NB4 (cell line): ENCODE measurements around the gene ISOC1.

Experiments used
- DNase-seq: peaks from one replicate; pipeline ENCODE4 v3.0.0; 2010; ENCODE audit warnings: low read depth
- H3K4me3 ChIP-seq: one replicate; pipeline ENCODE4 v1.5.1; 2011; ENCODE audit warnings: mild to moderate bottlenecking, low read depth, low read length, moderate library complexity
- CTCF ChIP-seq: IDR thresholded peaks from one replicate; pipeline ENCODE4 v1.5.1; 2012; ENCODE audit warnings: low read depth, low read length
- MAX ChIP-seq: IDR thresholded peaks from 2 replicates; pipeline ENCODE4 v1.6.1; 2011; ENCODE audit warnings: low read depth, low read length
- MYC ChIP-seq: IDR thresholded peaks from 2 replicates; pipeline ENCODE4 v1.6.1; 2011; ENCODE audit warnings: low read depth, low read length
- POLR2A ChIP-seq: IDR thresholded peaks from 2 replicates; pipeline ENCODE4 v1.6.1; 2011; ENCODE audit warnings: mild to moderate bottlenecking; ENCODE audit not compliant: insufficient read length; ENCODE audit errors: extremely low read depth

Gene ISOC1

DNA sequence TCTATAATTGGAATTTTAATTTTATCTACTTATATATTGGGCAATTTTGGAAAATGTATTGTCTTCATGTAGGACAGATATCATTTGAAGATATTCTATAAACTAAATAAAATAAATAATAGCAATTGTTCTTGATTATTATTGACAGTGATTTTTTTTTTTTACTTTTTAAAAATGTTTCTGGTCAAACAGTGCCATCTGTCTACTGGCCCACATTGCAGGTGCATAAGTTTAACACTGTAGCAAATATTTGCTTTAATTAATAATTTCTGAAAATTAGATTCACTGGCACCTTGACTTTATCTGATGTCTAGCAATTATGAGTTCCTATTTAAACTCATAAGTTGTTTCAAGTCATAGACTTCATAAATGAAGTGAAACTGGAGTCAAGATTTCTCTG is 41.1 kb upstream of the ISOC1 start:
- no peak for DNase-seq
- no peak for TF ChIP-seq CTCF
- TF ChIP-seq MYC = no peak
- TF ChIP-seq POLR2A = no peak
- no peak for TF ChIP-seq MAX
- H3K4me3 ChIP-seq = no peak overlapping the region

DNA sequence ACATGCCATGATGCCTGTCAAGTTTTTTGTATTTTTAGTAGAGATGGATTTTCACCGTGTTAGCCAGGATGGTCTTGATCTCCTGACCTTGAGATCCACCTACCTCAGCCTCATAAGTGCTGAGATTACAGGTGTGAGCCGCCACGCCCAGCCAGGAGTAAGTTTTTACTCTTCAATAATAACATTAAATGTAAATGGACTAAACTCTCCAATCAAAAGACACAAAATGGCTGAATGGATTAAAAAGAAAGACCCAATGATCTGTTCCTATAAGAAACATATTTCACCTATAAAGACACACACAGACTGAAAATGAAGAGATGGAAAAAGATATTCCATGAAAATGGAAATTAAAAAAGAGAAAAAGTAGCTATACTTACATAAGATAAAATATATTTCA is 37.2 kb upstream of the ISOC1 start:
- no peak for TF ChIP-seq CTCF
- TF ChIP-seq POLR2A = no peak
- no peak for TF ChIP-seq MAX
- TF ChIP-seq MYC = no peak
- DNase-seq = no peak
- H3K4me3 ChIP-seq = no peak overlapping the region

DNA sequence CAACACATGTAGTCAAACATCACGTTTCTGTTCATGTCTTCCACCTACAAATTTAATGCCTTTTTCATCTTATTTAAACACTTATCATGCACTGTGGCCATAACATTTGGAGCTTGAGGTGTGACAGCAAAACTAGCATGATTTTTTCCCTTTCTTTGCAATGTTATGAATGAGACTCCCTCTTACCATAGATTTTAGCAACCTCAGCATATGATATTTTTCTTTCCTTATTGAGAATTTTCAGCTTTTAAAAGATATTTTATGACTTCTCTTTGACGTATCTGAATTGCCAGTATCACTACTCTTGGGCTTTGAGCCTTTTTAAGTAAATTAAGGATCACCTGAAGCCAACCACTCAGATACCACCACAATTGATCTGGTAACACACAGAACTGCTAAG is 32.7 kb upstream of the ISOC1 start:
- no peak overlapping the region for H3K4me3 ChIP-seq
- TF ChIP-seq POLR2A = no peak
- TF ChIP-seq MAX = no peak
- TF ChIP-seq CTCF = no peak
- TF ChIP-seq MYC = no peak
- no peak for DNase-seq

DNA sequence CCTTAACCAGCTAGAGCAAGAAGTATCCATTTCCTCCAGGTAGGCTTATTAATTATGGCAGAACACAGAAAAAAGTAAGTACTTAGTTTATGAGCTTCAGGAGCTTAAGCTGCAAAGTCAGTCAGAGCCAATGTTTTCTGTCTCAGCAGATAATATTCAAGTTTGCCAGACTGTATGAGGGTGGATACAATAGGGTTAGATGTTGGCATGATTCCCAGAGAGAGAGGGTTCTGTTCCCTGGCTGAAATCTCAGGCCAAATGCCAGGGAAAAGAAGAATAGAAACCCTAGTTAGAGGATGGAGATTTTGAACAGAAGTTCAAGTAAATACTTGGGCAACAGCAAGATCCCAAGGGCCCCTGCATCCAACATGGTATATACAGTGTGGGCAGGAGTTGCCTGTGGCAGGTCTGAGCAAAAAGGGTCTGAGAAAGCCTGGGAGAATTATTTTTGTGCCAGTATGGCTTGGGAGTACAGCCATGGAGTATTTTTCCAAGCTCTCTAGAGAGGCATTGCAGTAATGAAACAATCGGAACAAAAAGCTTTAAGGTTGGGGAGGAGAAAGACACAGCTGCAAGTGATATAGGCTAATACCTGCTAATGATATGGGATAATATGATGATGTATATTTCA is 31.0 kb upstream of the ISOC1 start:
- DNase-seq = no peak
- no peak overlapping the region for H3K4me3 ChIP-seq
- TF ChIP-seq MAX = no peak
- TF ChIP-seq POLR2A = no peak
- no peak for TF ChIP-seq CTCF
- TF ChIP-seq MYC = no peak

DNA sequence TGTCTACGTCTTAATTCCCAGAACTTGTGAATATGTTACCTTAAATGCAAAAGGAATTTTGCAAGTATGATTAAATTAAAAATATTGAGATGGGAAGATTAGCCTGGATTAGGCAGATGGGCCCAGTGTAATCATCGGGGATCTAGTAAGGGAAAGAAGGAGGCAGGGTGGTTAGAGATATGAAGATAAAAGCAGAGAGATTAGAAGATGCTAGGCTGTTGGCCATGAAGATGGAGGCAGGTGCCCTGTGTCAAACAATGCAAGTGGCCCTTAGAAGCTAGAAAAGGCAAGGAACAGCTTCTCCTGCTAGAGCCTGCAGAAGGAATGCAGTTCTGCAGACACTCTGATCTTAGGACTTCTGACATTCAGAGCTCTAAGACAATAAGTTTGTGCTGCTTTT is 28.8 kb upstream of the ISOC1 start:
- no peak overlapping the region for H3K4me3 ChIP-seq
- no peak for DNase-seq
- no peak for TF ChIP-seq POLR2A
- no peak for TF ChIP-seq MAX
- TF ChIP-seq CTCF = no peak
- TF ChIP-seq MYC = no peak

DNA sequence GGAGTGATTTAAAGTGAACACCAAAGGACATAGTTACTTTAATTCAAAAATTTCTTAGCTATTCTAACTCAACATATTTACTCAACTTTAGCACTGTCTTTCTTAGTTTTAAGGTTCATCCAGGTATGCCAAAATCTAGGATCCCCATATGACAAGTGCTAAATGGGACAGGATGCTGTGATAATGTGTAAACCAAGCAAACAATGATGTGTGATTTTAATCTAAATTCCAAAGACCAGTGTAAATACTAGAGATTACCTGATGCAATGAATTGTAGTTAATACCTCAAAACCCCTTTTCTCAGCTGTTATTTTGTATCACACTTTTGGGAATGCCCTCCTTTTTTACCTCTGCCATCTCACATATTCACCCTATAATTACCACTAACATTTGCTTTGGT is 26.8 kb upstream of the ISOC1 start:
- no peak overlapping the region for H3K4me3 ChIP-seq
- TF ChIP-seq CTCF (no peak), MYC (no peak), MAX (no peak), POLR2A (no peak)

More for the DNA sequence above, 26.8 kb upstream of the ISOC1 start:
- DNase-seq = no peak
